NK-92 (cell line): ENCODE results near the gene JUNB.
"Not testable (repeated sequence)": the region's sequence is repeated elsewhere in the genome, so short reads cannot be mapped to it uniquely, and the experiment has no call there.

Experiments used
- DNase-seq: peaks from one replicate; lab custom pipeline; 2025; ENCODE audit not compliant: unreplicated experiment; lab: John Stamatoyannopoulos, UW

The JUNB gene

GRCh38 chr19:12788682-12789097 lies 2.6 kb upstream of the JUNB start:
- DNase-seq, result no peak

GRCh38 chr19:12789098-12789903 lies 2.0 kb upstream of the JUNB start:
- DNase-seq, result no peak

GRCh38 chr19:12789904-12790619 lies 1.2 kb upstream of the JUNB start:
- DNase-seq, result peak; percentile 66

- no peak for DNase-seq
These were observed 500 bp upstream of the JUNB start for GRCh38 chr19:12790628-12791344.

GRCh38 chr19:12792051-12792852 lies 966 bp downstream of the JUNB start:
- DNase-seq, result no peak

- no peak for DNase-seq
These were observed 1.6 kb downstream of the JUNB start for GRCh38 chr19:12792853-12793289.

- no peak for DNase-seq
These were observed 2.3 kb downstream of the JUNB start for GRCh38 chr19:12793290-12794195.

GRCh38 chr19:12794196-12794941 lies 3.1 kb downstream of the JUNB start:
- DNase-seq, result no peak

GRCh38 chr19:12794971-12795381 lies 3.7 kb downstream of the JUNB start:
- no peak for DNase-seq

- no peak for DNase-seq
These were observed 5.1 kb downstream of the JUNB start for GRCh38 chr19:12796146-12797071.

GRCh38 chr19:12797141-12797587 lies 5.9 kb downstream of the JUNB start:
- DNase-seq, result no peak

- not testable (repeated sequence) for DNase-seq
These were observed 6.3 kb downstream of the JUNB start for GRCh38 chr19:12797607-12798006.

- no peak for DNase-seq
These were observed 8.6 kb downstream of the JUNB start for GRCh38 chr19:12799742-12800465.

- DNase-seq, result no peak
These were observed 9.1 kb downstream of the JUNB start for GRCh38 chr19:12800466-12800770.

GRCh38 chr19:12800923-12801465 lies 9.7 kb downstream of the JUNB start:
- DNase-seq, result no peak

- no peak for DNase-seq
These were observed 10.4 kb downstream of the JUNB start, which contains the start of the genes PRDX2 and THSD8 for GRCh38 chr19:12801466-12802266. Gene PRDX2 (minus strand): TSS chr19:12801800. CDS start chr19:12801261, 539 bp downstream. Gene THSD8 (plus strand): TSS chr19:12802069. CDS start chr19:12802072, 3 bp downstream.
